Activated naive CD4-positive, alpha-beta T cell treated with anti-CD3 and anti-CD28 coated beads, Interleukin-2, amount 50 U/mL, for 24 hours (primary cell): ENCODE data around the gene UNC5B.
A peak's percentile ranks its signal among the peaks of the same experiment; 100 is the strongest.
"Not testable (repeated sequence)": the region's sequence is repeated elsewhere in the genome, so short reads cannot be mapped to it uniquely, and the experiment has no call there.

Experiments used
- H3K27ac Mint-ChIP-seq: one replicate; pipeline ENCODE4 v1.8.0; 2021; ENCODE audit warnings: mild to moderate bottlenecking, mixed read lengths
- H3K27me3 Mint-ChIP-seq: one replicate; pipeline ENCODE4 v1.8.0; 2021; ENCODE audit warnings: mixed read lengths
- H3K36me3 Mint-ChIP-seq: one replicate; pipeline ENCODE4 v1.8.0; 2021; ENCODE audit warnings: mixed read lengths
- H3K4me1 Mint-ChIP-seq: one replicate; pipeline ENCODE4 v1.8.0; 2021; ENCODE audit warnings: mixed read lengths
- H3K4me3 Mint-ChIP-seq: one replicate; pipeline ENCODE4 v1.8.0; 2021; ENCODE audit warnings: mild to moderate bottlenecking, mixed read lengths
- H3K9me3 Mint-ChIP-seq: one replicate; pipeline ENCODE4 v1.8.0; 2021; ENCODE audit warnings: mixed read lengths

UNC5B gene

DNA sequence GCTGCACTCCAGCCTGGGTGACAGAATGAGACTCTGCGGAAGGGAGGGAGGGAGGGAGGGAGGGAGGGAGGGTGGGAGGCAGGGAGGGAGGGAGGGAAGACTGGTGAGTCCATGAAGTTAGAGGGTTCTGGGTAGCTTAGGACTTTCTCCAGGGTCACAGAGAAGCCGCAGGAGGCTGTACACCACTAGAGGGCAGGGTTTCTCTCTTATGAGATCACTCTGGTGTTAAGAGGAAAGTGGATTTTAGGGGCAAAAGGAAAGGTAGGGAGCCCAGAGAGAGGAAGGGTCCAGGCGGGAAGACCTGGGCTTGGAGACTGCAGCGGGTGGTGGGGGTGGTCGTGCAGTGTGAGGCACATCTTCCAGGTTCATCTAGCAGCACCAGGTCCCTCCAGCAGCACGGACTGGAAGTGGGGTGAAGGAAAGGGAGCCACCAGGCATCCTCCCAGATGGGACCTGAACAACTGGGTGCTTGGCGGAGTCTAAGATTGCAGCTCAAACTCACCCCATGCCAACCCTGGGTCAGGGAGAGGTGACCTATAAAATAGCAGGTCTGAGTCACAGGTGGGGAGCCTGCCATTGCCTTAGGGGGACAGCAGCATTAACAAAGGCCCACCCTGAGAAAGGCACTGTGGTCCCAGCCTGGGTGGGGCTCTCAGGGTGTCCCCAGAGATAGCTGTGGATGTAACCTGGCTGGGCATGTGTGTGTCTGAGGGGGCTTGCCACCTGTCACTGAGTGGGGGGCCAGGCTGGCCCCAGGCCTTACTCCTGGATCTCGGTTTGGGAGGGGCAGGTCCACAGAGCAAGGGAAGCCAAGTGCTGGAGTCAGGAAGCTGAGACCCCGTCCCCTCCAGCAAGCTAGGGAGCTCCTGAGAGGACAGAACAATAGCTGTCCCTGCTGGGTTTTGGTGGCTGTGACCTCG lies 58.2 kb downstream of the UNC5B start:
- peak overlapping the region; percentile 76 for H3K27ac Mint-ChIP-seq
- no peaks in the 10 kb centered on the region for H3K27me3 Mint-ChIP-seq
- no peaks in the 10 kb centered on the region for H3K36me3 Mint-ChIP-seq
- H3K9me3 Mint-ChIP-seq: no peaks in the 10 kb centered on the region
- H3K4me3 Mint-ChIP-seq: no peak overlapping the region
- no peaks in the 10 kb centered on the region for H3K4me1 Mint-ChIP-seq

- no peak overlapping the region for H3K4me3 Mint-ChIP-seq
- H3K4me1 Mint-ChIP-seq: no peaks in the 10 kb centered on the region
- no peaks in the 10 kb centered on the region for H3K36me3 Mint-ChIP-seq
- no peak overlapping the region for H3K27ac Mint-ChIP-seq
- H3K9me3 Mint-ChIP-seq: no peaks in the 10 kb centered on the region
- H3K27me3 Mint-ChIP-seq: no peaks in the 10 kb centered on the region
These were observed 59.3 kb downstream of the UNC5B start for GRCh38 chr10:71271662-71272055.

GRCh38 chr10:71272056-71272771 lies 59.8 kb downstream of the UNC5B start:
- H3K27me3 Mint-ChIP-seq: no peaks in the 10 kb centered on the region
- H3K4me1 Mint-ChIP-seq: no peaks in the 10 kb centered on the region
- no peak overlapping the region for H3K4me3 Mint-ChIP-seq
- H3K9me3 Mint-ChIP-seq: no peaks in the 10 kb centered on the region
- H3K36me3 Mint-ChIP-seq: no peaks in the 10 kb centered on the region
- no peak overlapping the region for H3K27ac Mint-ChIP-seq

GRCh38 chr10:71272974-71273373 lies 60.6 kb downstream of the UNC5B start:
- not testable (repeated sequence) for H3K36me3 Mint-ChIP-seq, H3K4me3 Mint-ChIP-seq, H3K9me3 Mint-ChIP-seq, H3K27me3 Mint-ChIP-seq, H3K4me1 Mint-ChIP-seq, H3K27ac Mint-ChIP-seq

- Mint-ChIP-seq H3K36me3 (no peaks in the 10 kb centered on the region), H3K4me3 (no peak overlapping the region), H3K4me1 (no peaks in the 10 kb centered on the region)
These were observed 61.1 kb downstream of the UNC5B start for GRCh38 chr10:71273506-71273905.

DNA sequence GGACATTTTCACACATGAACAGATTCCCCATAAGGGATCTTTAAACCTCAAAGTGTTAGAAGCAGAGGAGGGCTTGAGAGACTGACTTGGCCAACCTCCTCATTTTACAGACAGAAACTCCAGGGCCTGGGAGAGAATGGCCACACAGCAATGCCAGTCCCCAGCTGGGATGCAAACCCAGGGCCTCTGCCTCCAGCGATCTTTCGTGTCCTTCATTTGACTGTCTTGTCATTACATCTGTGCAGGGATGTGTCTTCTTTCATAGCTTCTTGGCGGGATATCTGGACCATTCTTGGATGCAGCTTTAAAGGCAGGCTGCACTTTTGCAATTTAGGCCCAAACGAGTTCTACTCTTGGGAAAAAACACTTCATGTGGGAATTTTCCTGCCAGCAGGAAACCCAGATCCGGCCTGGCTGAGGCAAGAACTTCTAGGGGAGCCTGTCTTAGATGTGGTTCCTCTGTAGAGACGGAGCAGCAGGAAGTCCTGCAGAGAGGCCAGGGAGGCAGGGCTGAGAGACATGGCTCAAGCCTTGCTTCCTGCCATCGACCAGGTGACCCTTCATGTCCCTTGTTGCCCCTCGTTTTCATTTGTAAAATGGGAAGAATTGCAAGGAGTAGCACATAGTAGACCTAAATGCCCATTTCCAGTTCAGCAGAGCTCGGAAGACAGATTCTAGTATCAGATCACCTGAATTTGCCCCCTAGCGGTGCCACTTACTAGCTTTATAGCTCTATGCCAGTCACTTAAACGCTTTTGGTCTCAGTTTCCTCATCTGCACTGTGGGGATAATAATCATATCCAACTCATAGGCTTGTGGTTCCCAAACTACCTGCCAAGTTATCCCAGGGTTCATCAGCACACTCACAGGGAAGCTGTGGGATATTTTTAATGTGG lies 62.8 kb downstream of the UNC5B start:
- H3K9me3 Mint-ChIP-seq: no peaks in the 10 kb centered on the region
- no peak overlapping the region for H3K27ac Mint-ChIP-seq
- no peaks in the 10 kb centered on the region for H3K4me1 Mint-ChIP-seq
- H3K27me3 Mint-ChIP-seq: no peaks in the 10 kb centered on the region
- no peak overlapping the region for H3K4me3 Mint-ChIP-seq
- no peaks in the 10 kb centered on the region for H3K36me3 Mint-ChIP-seq

More at GRCh38 chr10:71273506-71273905, 61.1 kb downstream of the UNC5B start:
- Mint-ChIP-seq H3K27me3 (no peaks in the 10 kb centered on the region), H3K9me3 (no peaks in the 10 kb centered on the region), H3K27ac (no peak overlapping the region)

GRCh38 chr10:71276873-71277272 lies 64.5 kb downstream of the UNC5B start:
- Mint-ChIP-seq H3K36me3 (no peaks in the 10 kb centered on the region), H3K4me1 (no peaks in the 10 kb centered on the region), H3K9me3 (no peaks in the 10 kb centered on the region), H3K27me3 (no peaks in the 10 kb centered on the region), H3K27ac (no peak overlapping the region), H3K4me3 (no peak overlapping the region)

DNA sequence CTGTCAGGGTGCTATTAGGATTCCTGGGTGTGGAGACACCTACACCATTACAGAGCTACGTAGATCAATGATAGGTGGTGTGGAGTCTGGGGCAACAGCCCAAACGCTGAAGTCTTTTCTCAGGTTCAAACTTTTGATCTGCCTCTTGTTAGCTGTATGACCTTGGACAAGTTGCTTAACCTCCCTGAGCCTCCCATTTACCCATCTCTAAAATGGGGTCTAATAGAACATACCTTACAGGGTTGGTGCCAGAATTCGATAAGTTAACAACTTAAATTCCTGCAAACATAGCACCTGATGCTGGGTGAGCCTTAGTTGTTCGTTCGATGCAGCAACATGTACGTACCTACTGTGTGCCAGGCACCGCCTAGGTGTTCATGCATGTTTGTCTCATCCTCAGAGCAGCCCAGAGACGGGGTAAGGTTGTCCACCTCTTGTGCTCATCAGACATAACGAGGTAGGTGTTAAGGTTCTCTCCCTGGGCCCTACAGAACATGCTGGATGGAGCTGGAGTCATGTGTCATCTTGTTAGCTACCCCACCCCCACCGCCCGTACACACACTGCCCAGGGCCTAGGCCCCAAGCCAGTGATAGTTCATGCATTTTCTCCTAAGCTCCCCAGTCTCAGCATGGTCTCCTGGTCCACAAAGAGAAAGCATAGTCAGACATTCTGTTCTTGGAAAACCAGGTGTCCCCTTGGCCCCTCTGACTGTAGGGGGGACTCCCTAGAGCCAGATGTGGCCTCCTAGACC lies 65.7 kb downstream of the UNC5B start:
- Mint-ChIP-seq H3K4me1 (no peaks in the 10 kb centered on the region), H3K27ac (no peak overlapping the region), H3K27me3 (no peaks in the 10 kb centered on the region), H3K4me3 (no peak overlapping the region), H3K36me3 (no peaks in the 10 kb centered on the region), H3K9me3 (no peaks in the 10 kb centered on the region)

- H3K4me3 Mint-ChIP-seq: no peak overlapping the region
- H3K36me3 Mint-ChIP-seq: no peaks in the 10 kb centered on the region
- H3K9me3 Mint-ChIP-seq: no peaks in the 10 kb centered on the region
- H3K27ac Mint-ChIP-seq: no peak overlapping the region
- H3K27me3 Mint-ChIP-seq: no peaks in the 10 kb centered on the region
- no peaks in the 10 kb centered on the region for H3K4me1 Mint-ChIP-seq
These were observed 66.6 kb downstream of the UNC5B start for GRCh38 chr10:71278691-71279588.

- no peaks in the 10 kb centered on the region for H3K9me3 Mint-ChIP-seq
- no peaks in the 10 kb centered on the region for H3K27me3 Mint-ChIP-seq
- no peaks in the 10 kb centered on the region for H3K36me3 Mint-ChIP-seq
- no peaks in the 10 kb centered on the region for H3K4me1 Mint-ChIP-seq
- no peak overlapping the region for H3K4me3 Mint-ChIP-seq
- H3K27ac Mint-ChIP-seq: no peak overlapping the region
These were observed 67.3 kb downstream of the UNC5B start for GRCh38 chr10:71279590-71280170.

- Mint-ChIP-seq H3K36me3 (no peaks in the 10 kb centered on the region), H3K4me3 (no peak overlapping the region), H3K4me1 (no peaks in the 10 kb centered on the region), H3K27me3 (no peaks in the 10 kb centered on the region), H3K27ac (no peak overlapping the region), H3K9me3 (no peaks in the 10 kb centered on the region)
These were observed 67.8 kb downstream of the UNC5B start for GRCh38 chr10:71280216-71280615.

- no peak overlapping the region for H3K27ac Mint-ChIP-seq
- no peaks in the 10 kb centered on the region for H3K27me3 Mint-ChIP-seq
- H3K36me3 Mint-ChIP-seq: no peaks in the 10 kb centered on the region
- no peaks in the 10 kb centered on the region for H3K9me3 Mint-ChIP-seq
- no peaks in the 10 kb centered on the region for H3K4me1 Mint-ChIP-seq
- no peak overlapping the region for H3K4me3 Mint-ChIP-seq
These were observed 68.5 kb downstream of the UNC5B start for GRCh38 chr10:71280825-71281224.

DNA sequence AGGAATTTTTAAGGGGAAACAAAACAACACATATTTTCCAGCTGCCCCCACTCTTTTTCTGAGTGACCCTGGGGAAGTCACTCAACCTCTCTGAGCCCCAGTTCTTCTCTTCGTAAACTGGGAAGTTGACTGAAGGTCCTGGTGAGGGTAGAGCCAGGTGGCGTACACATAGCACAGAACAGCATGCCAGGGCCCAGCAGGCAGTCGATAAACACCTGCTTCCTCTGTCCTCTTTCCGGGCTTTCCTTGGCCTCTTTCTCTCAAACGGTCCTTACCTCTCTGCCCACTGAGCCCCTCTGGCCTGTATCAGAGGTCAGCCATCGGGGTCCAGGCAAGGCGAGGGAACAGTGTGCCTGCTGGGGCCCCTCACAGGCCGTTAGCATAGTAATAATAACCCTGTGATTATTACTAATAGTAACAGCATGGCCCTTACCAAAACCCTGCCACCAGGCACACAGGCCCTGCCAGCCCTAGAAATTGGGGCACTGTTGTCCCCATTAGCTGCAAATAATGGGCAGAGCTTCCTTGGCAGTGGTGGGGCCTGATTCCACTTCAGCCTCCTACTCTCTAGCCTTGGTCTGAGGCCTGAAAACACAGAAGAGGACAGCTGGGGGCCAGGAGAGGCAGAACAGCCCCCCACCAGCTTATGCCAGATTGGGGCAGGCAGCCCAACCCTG lies 69.4 kb downstream of the UNC5B start:
- H3K4me3 Mint-ChIP-seq: no peak overlapping the region
- H3K9me3 Mint-ChIP-seq: no peaks in the 10 kb centered on the region
- no peaks in the 10 kb centered on the region for H3K4me1 Mint-ChIP-seq
- no peaks in the 10 kb centered on the region for H3K27me3 Mint-ChIP-seq
- H3K36me3 Mint-ChIP-seq: no peaks in the 10 kb centered on the region
- H3K27ac Mint-ChIP-seq: no peak overlapping the region
